HEK293 (cell line): ENCODE results near the gene LBX2.

Experiments
- EGR2 ChIP-seq: fragments of 450-650 bp; formaldehyde crosslinking; IDR thresholded peaks from 2 replicates; pipeline ENCODE4 v1.5.1; 2016; ENCODE audit warnings: low read depth, missing biosample characterization, missing genetic modification characterization
- GLIS1 ChIP-seq: fragments of 450-650 bp; formaldehyde crosslinking; IDR thresholded peaks from 2 replicates; pipeline ENCODE4 v1.5.1; 2016; ENCODE audit warnings: missing biosample characterization, missing genetic modification characterization
- HIC1 ChIP-seq: fragments of 450-650 bp; formaldehyde crosslinking; IDR thresholded peaks from 2 replicates; pipeline ENCODE4 v1.5.1; 2016; ENCODE audit warnings: missing biosample characterization, missing genetic modification characterization
- KLF10 ChIP-seq: fragments of 450-650 bp; IDR thresholded peaks from 2 replicates; pipeline ENCODE4 v1.5.1; 2018; ENCODE audit warnings: missing biosample characterization, mild to moderate bottlenecking, missing genetic modification characterization
- MZF1 ChIP-seq: fragments of 450-650 bp; formaldehyde crosslinking; IDR thresholded peaks from 2 replicates; pipeline ENCODE4 v1.5.1; 2017; ENCODE audit warnings: missing biosample characterization, missing genetic modification characterization, borderline replicate concordance
- OSR2 ChIP-seq: fragments of 450-650 bp; formaldehyde crosslinking; IDR thresholded peaks from 2 replicates; pipeline ENCODE4 v1.5.1; 2016; ENCODE audit warnings: missing biosample characterization, missing genetic modification characterization
- OVOL3 ChIP-seq: fragments of 450-650 bp; formaldehyde crosslinking; IDR thresholded peaks from 2 replicates; pipeline ENCODE4 v1.5.1; 2016; ENCODE audit warnings: missing biosample characterization, missing genetic modification characterization
- PRDM2 ChIP-seq: fragments of 450-650 bp; formaldehyde crosslinking; IDR thresholded peaks from 2 replicates; pipeline ENCODE4 v1.5.1; 2016; ENCODE audit warnings: missing biosample characterization, missing genetic modification characterization, borderline replicate concordance
- SCRT2 ChIP-seq: fragments of 450-650 bp; formaldehyde crosslinking; IDR thresholded peaks from 2 replicates; pipeline ENCODE4 v1.5.1; 2016; ENCODE audit warnings: missing biosample characterization, missing genetic modification characterization
- SP3 ChIP-seq: fragments of 450-650 bp; formaldehyde crosslinking; IDR thresholded peaks from 2 replicates; pipeline ENCODE4 v1.5.1; 2016; ENCODE audit warnings: missing biosample characterization, missing genetic modification characterization
- SP7 ChIP-seq: fragments of 450-650 bp; formaldehyde crosslinking; IDR thresholded peaks from 2 replicates; pipeline ENCODE4 v1.5.1; 2016; ENCODE audit warnings: missing biosample characterization, missing genetic modification characterization
- ZBTB11 ChIP-seq: fragments of 450-650 bp; formaldehyde crosslinking; conservative IDR thresholded peaks from 2 replicates; pipeline ENCODE4 v1.5.1; 2016; ENCODE audit warnings: low read depth, missing biosample characterization, missing genetic modification characterization
- ZBTB7A ChIP-seq: fragments of 450-650 bp; formaldehyde crosslinking; IDR thresholded peaks from 2 replicates; pipeline ENCODE4 v1.5.1; 2016; ENCODE audit warnings: low read depth, missing biosample characterization, missing genetic modification characterization
- ZFHX2 ChIP-seq: fragments of 450-650 bp; formaldehyde crosslinking; conservative IDR thresholded peaks from 2 replicates; pipeline ENCODE4 v1.5.1; 2016; ENCODE audit warnings: missing biosample characterization, missing genetic modification characterization
- ZFP37 ChIP-seq: fragments of 450-650 bp; formaldehyde crosslinking; IDR thresholded peaks from 2 replicates; pipeline ENCODE4 v1.5.1; 2016; ENCODE audit warnings: missing biosample characterization, missing genetic modification characterization
- ZNF112 ChIP-seq: fragments of 450-650 bp; formaldehyde crosslinking; IDR thresholded peaks from 2 replicates; pipeline ENCODE4 v1.5.0; 2017; ENCODE audit warnings: missing biosample characterization, missing genetic modification characterization
- ZNF146 ChIP-seq: fragments of 450-650 bp; formaldehyde crosslinking; IDR thresholded peaks from 2 replicates; pipeline ENCODE4 v1.5.1; 2016; ENCODE audit warnings: missing biosample characterization, missing genetic modification characterization
- ZNF157 ChIP-seq: fragments of 450-650 bp; formaldehyde crosslinking; IDR thresholded peaks from 2 replicates; pipeline ENCODE4 v1.5.1; 2016; ENCODE audit warnings: missing biosample characterization, missing genetic modification characterization
- ZNF239 ChIP-seq: fragments of 450-650 bp; formaldehyde crosslinking; IDR thresholded peaks from 2 replicates; pipeline ENCODE4 v1.5.1; 2016; ENCODE audit warnings: missing biosample characterization, missing genetic modification characterization
- ZNF404 ChIP-seq: fragments of 450-650 bp; formaldehyde crosslinking; IDR thresholded peaks from 2 replicates; pipeline ENCODE4 v1.5.1; 2017; ENCODE audit warnings: missing biosample characterization, missing genetic modification characterization
- ZNF529 ChIP-seq: fragments of 450-650 bp; formaldehyde crosslinking; IDR thresholded peaks from 2 replicates; pipeline ENCODE4 v1.5.1; 2017; ENCODE audit warnings: missing genetic modification characterization, missing biosample characterization; ENCODE audit not compliant: insufficient replicate concordance
- ZNF600 ChIP-seq: fragments of 450-650 bp; formaldehyde crosslinking; IDR thresholded peaks from 2 replicates; pipeline ENCODE4 v1.5.1; 2016; ENCODE audit warnings: missing biosample characterization, missing genetic modification characterization
- ZNF624 ChIP-seq: fragments of 450-650 bp; formaldehyde crosslinking; IDR thresholded peaks from 2 replicates; pipeline ENCODE4 v1.5.1; 2017; ENCODE audit warnings: missing biosample characterization, missing genetic modification characterization
- ZNF629 ChIP-seq: fragments of 450-650 bp; formaldehyde crosslinking; IDR thresholded peaks from 2 replicates; pipeline ENCODE4 v1.5.1; 2017; ENCODE audit warnings: missing biosample characterization, missing genetic modification characterization
- ZNF677 ChIP-seq: fragments of 450-650 bp; IDR thresholded peaks from 2 replicates; pipeline ENCODE4 v1.5.0; 2018; ENCODE audit warnings: missing biosample characterization, mild to moderate bottlenecking, missing genetic modification characterization, moderate library complexity
- ZNF747 ChIP-seq: fragments of 450-650 bp; formaldehyde crosslinking; IDR thresholded peaks from 2 replicates; pipeline ENCODE4 v1.5.1; 2016; ENCODE audit warnings: missing biosample characterization, missing genetic modification characterization
- ZNF76 ChIP-seq: fragments of 450-650 bp; formaldehyde crosslinking; IDR thresholded peaks from 2 replicates; pipeline ENCODE4; 2016; ENCODE audit warnings: low read depth, missing biosample characterization, missing genetic modification characterization, borderline replicate concordance
- ZNF830 ChIP-seq: fragments of 450-650 bp; IDR thresholded peaks from 2 replicates; pipeline ENCODE4 v1.5.0; 2018; ENCODE audit warnings: missing biosample characterization, missing genetic modification characterization, low read depth, mild to moderate bottlenecking, moderate library complexity
- ZSCAN30 ChIP-seq: fragments of 450-650 bp; IDR thresholded peaks from 2 replicates; pipeline ENCODE4 v1.5.1; 2018; ENCODE audit warnings: missing biosample characterization, mild to moderate bottlenecking, missing genetic modification characterization, moderate library complexity

LBX2 gene

GRCh38 chr2:74457549-74458131 is 41.8 kb downstream of the LBX2 start (continued):
- TF ChIP-seq ZNF404 (tag by site-specific recombination) (no peak), ZNF600 (tag by site-specific recombination) (peak; percentile 75), OSR2 (tag by site-specific recombination) (peak; percentile 26; the same call in 1 of the 2 replicates), MZF1 (peak; percentile 51; the same call in 1 of the 2 replicates), ZFHX2 (tag by site-specific recombination) (peak; percentile 80), SP7 (tag by site-specific recombination) (peak; percentile 66), ZNF146 (no peak), ZBTB7A (tag by site-specific recombination) (0 out of 2 replicates have a peak, but pooled peaks have one; percentile 65), ZSCAN30 (tag by site-specific recombination) (peak; percentile 46; the same call in 1 of the 2 replicates), SP3 (tag by site-specific recombination) (peak; percentile 36), ZNF624 (tag by site-specific recombination) (no peak), SCRT2 (tag by site-specific recombination) (no peak), KLF10 (tag by site-specific recombination) (peak; percentile 42; the same call in 1 of the 2 replicates), PRDM2 (tag by site-specific recombination) (no peak), ZNF239 (tag by site-specific recombination) (no peak), ZNF112 (tag by site-specific recombination) (no peak), OVOL3 (tag by site-specific recombination) (0 out of 2 replicates have a peak, but pooled peaks have one; percentile 39), ZNF747 (tag by site-specific recombination) (no peak), ZNF76 (tag by site-specific recombination) (peak; percentile 58; the same call in 1 of the 2 replicates), ZNF830 (no peak), HIC1 (no peak), EGR2 (tag by site-specific recombination) (peak; percentile 30), ZNF529 (tag by site-specific recombination) (no peak), ZNF629 (tag by site-specific recombination) (peak; percentile 94; the same call in 1 of the 2 replicates), ZBTB11 (tag by site-specific recombination) (peak; percentile 88), GLIS1 (tag by site-specific recombination) (peak; percentile 52), ZFP37 (tag by site-specific recombination) (peak; percentile 68; the same call in 1 of the 2 replicates), ZNF677 (tag by site-specific recombination) (no peak), ZNF157 (no peak)
